Islet of Langerhans (tissue), 1 donor: ENCODE measurements around the gene TBX2.
"Not testable (repeated sequence)": the region's sequence is repeated elsewhere in the genome, so short reads cannot be mapped to it uniquely, and the experiment has no call there.

Experiments used
- FAIRE-seq: peaks from one replicate; lab custom pipeline; 2011; peaks lifted over from hg19 to GRCh38; lab: Jason Lieb, UNC

The TBX2 gene

GRCh38 chr17:61399131-61400065 is at the start of gene TBX2:
TBX2 (plus strand) TSS chr17:61399843; CDS start chr17:61400177, 334 bp downstream.
- FAIRE-seq: no peak

- FAIRE-seq: no peak
Measured at GRCh38 chr17:61351745-61352407, 47.8 kb upstream of the TBX2 start.

- FAIRE-seq: no peak
Measured at GRCh38 chr17:61352408-61352770, 47.3 kb upstream of the TBX2 start.

GRCh38 chr17:61352781-61353491 is 46.7 kb upstream of the TBX2 start:
- FAIRE-seq: no peak

- no peak for FAIRE-seq
Measured at GRCh38 chr17:61353615-61354014, 46.0 kb upstream of the TBX2 start.

- FAIRE-seq: no peak
Measured at GRCh38 chr17:61354895-61355874, 44.5 kb upstream of the TBX2 start.

- FAIRE-seq: not testable (repeated sequence)
Measured at GRCh38 chr17:61357061-61357460, 42.6 kb upstream of the TBX2 start.

GRCh38 chr17:61359513-61359912 is 40.1 kb upstream of the TBX2 start:
- not testable (repeated sequence) for FAIRE-seq

- FAIRE-seq: no peak
Measured at GRCh38 chr17:61360318-61360943, 39.2 kb upstream of the TBX2 start.

GRCh38 chr17:61361084-61361483 is 38.6 kb upstream of the TBX2 start:
- FAIRE-seq: no peak

GRCh38 chr17:61362396-61362795 is 37.2 kb upstream of the TBX2 start:
- no peak for FAIRE-seq

- no peak for FAIRE-seq
Measured at GRCh38 chr17:61362852-61363600, 36.6 kb upstream of the TBX2 start.

GRCh38 chr17:61363601-61364462 is 35.8 kb upstream of the TBX2 start:
- FAIRE-seq: no peak

- FAIRE-seq: no peak
Measured at GRCh38 chr17:61364463-61364846, 35.2 kb upstream of the TBX2 start.

GRCh38 chr17:61366076-61366714 is 33.4 kb upstream of the TBX2 start:
- no peak for FAIRE-seq

GRCh38 chr17:61366715-61367413 is 32.8 kb upstream of the TBX2 start:
- FAIRE-seq: no peak

GRCh38 chr17:61368049-61368831 is 31.4 kb upstream of the TBX2 start:
- no peak for FAIRE-seq
